ENCODE data around the gene C1orf35. TPM values are rescaled to one million over a fixed set of nuclear protein-coding genes. Genes with fewer than 3 reads are reported as not detected.

C1orf35 gene
- total and polyA plus RNA-seq, 2 of the 8 experiments (the other 6 are each of a cell fraction or from before 2014, with no cell fraction given), result 18.6 to 19.9 TPM

DNA sequence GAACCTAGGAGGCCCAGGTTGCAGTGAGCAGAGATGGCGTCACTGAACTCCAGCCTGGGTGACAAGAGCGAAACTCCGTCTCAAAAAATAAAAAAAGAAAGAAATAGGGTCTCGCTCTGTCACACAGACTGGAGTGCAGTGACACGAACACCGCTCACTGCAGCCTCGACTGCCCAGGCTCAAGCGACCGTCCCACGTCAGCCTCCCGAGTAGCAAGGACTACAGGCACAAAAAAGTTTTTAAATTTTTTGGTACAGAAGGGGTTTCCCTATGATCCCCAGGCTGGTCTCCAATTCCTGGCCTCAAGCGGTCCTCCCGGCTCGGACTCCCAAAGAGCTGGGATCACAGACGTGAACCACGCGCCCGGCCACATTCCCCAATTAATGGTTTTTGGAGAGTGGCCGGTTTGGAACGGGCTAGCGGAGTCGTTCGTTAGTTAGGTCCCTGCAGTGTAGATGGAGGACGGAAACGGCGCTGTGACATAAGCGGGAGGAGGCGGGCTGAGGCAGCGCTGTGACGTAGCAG lies 36.3 kb upstream of the C1orf35 start:
- Histone ChIP-seq H2AFZ (ENCODE audit: low read length) (peak overlapping the region; percentile 17; the same call in 1 of the 2 replicates), H3K36me3 (ENCODE audit: control insufficient read depth in 2 of 4, insufficient read depth in 4 of 4, low read length in 3 of 4) (no peaks in the 10 kb centered on the region), H3K9me3 (ENCODE audit: insufficient read depth in 2 of 2, low read depth in 1 of 2, low read length in 1 of 2) (no peaks in the 10 kb centered on the region), H3K79me1 (ENCODE audit: low read depth, low read length) (peaks cover 23% of the 10 kb centered on the region), H2AK5ac (ENCODE audit: low read depth, low read length) (no peak overlapping the region), H3K27me3 (replicated peaks in 1 of 4; ENCODE audit: control insufficient read depth in 3 of 4, extremely low read depth in 1 of 4, insufficient read depth in 3 of 4, low read length in 3 of 4) (peaks cover 0 to 24% (median 4%) of the 10 kb centered on the region in 4 experiments; a peak in 4 of 7 replicates), H2BK20ac (ENCODE audit: low read length) (no peak overlapping the region), H3K4me3 (ENCODE audit: extremely low read depth in 1 of 4, insufficient read depth in 2 of 4, low read depth in 3 of 4, low read length in 4 of 4) (peak overlapping the region; percentile 53 to 85 (median 68)), H3K4me1 (replicated peaks in 1 of 4; ENCODE audit: control insufficient read depth in 3 of 4, insufficient read depth in 4 of 4, low read length in 3 of 4) (peaks cover 0 to 10% (median 6%) of the 10 kb centered on the region in 4 experiments; a peak in 5 of 7 replicates), H3K4me2 (ENCODE audit: insufficient read depth in 1 of 2, low read depth in 2 of 2, low read length in 2 of 2) (peak overlapping the region; percentile 65 to 67), H2BK5ac (ENCODE audit: low read depth, low read length) (0 out of 2 replicates have a peak overlapping the region, but pooled peaks have one; percentile 60), H3K27ac (ENCODE audit: low read depth, low read length) (no peak overlapping the region), H3K56ac (replicated peaks; ENCODE audit: insufficient read length, low read depth, low read length) (no peak overlapping the region), H4K8ac (ENCODE audit: extremely low read depth, insufficient read depth, low read length) (peak overlapping the region; percentile 91; the same call in 1 of the 2 replicates), H4K91ac (replicated peaks; ENCODE audit: insufficient read length, low read length) (peak overlapping the region; percentile 55), H4K5ac (ENCODE audit: insufficient read length, low read depth, low read length) (peak overlapping the region; percentile 95), H4K20me1 (replicated peaks in 1 of 2; ENCODE audit: control insufficient read depth in 1 of 2, insufficient read depth in 2 of 2, low read length in 2 of 2) (peaks cover 8 to 21% of the 10 kb centered on the region in 2 experiments), H2BK12ac (ENCODE audit: low read depth, low read length) (no peak overlapping the region), H3K14ac (ENCODE audit: insufficient read length) (no peak overlapping the region), H3K79me2 (ENCODE audit: control insufficient read depth in 1 of 2, insufficient read depth in 2 of 2, low read length in 2 of 2) (peaks cover 0 to 39% of the 10 kb centered on the region in 2 experiments; a peak in 3 of 4 replicates), H3K23me2 (ENCODE audit: low read depth, low read length) (peaks cover 5% of the 10 kb centered on the region; the same call in 1 of the 2 replicates), H3K18ac (ENCODE audit: extremely low read depth, low read length) (no peak overlapping the region; the same call in 1 of the 2 replicates), H3K23ac (ENCODE audit: insufficient read length) (no peak overlapping the region), H2BK120ac (replicated peaks; ENCODE audit: low read depth, low read length) (no peak overlapping the region), H3K9ac (replicated peaks in 1 of 4; ENCODE audit: extremely low read depth in 1 of 4, low read depth in 3 of 4, low read length in 3 of 4) (peak overlapping the region in 2 of 4 experiments; percentile 9 to 26; a peak in 1 of 7 replicates), H2BK15ac (ENCODE audit: low read length) (no peak overlapping the region), H3K4ac (replicated peaks; ENCODE audit: insufficient read length, low read depth, low read length) (peak overlapping the region; percentile 53)
- FAIRE-seq (peak; percentile 52), DNase-seq (ENCODE audit: low read depth in 1 of 2, low spot score in 2 of 2) (no peak)
- 29% methylated on average over 30 of the region's 30 CpGs; no CpG with 5 or more reads in 1 of the 2 experiments for WGBS, 2 experiments (ENCODE audit: extremely low coverage in 1 of 2, insufficient coverage in 1 of 2, insufficient read length in 1 of 2, insufficient replicate concordance in 2 of 2, low coverage in 1 of 2, low lambda C conversion rate in 2 of 2, missing lambda C conversion rate in 1 of 2)
- POLR2A ChIA-PET (ENCODE audit: partially characterized antibody), result interaction anchor here (0.7 to 3.9 kb wide), 4 partner anchors 10 to 71 kb away, joined by 3 to 30 read pairs (median 12); partner anchors contain the start of genes GJC2 and IBA57
- CTCF ChIA-PET (ENCODE audit: partially characterized antibody), result interaction anchor here (0.7 to 2.9 kb wide), 4 partner anchors 11 to 66 kb away, joined by 3 to 7 read pairs (median 4); partner anchors contain the start of gene IBA57
- no peak for TF ChIP-seq SP1 (IDR thresholded peaks at IDR 0.05; ENCODE audit: low read depth, low read length)
- no peak for TF ChIP-seq RXRA (IDR thresholded peaks at IDR 0.05; ENCODE audit: insufficient read depth, low read depth, low read length)
- no peak for TF ChIP-seq HDAC2 (IDR thresholded peaks at IDR 0.05; ENCODE audit: borderline replicate concordance in 1 of 2, low read depth in 2 of 2, low read length in 2 of 2)
- TF ChIP-seq KDM1A (IDR thresholded peaks at IDR 0.05; ENCODE audit: borderline replicate concordance, low read length), result peak; percentile 76
- TF ChIP-seq KDM4A (IDR thresholded peaks at IDR 0.05; ENCODE audit: low read depth, low read length, severe bottlenecking), result no peak
- no peak for TF ChIP-seq RNF2 (IDR thresholded peaks at IDR 0.05; ENCODE audit: borderline replicate concordance, low read depth, low read length, missing control alignments, poor library complexity, severe bottlenecking)
- TF ChIP-seq, protein P1, sequence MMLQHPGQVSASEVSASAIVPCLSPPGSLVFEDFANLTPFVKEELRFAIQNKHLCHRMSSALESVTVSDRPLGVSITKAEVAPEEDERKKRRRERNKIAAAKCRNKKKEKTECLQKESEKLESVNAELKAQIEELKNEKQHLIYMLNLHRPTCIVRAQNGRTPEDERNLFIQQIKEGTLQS (IDR thresholded peaks at IDR 0.05; ENCODE audit: insufficient read depth, low read depth, low read length), result no peak
- TF ChIP-seq RAD21 (IDR thresholded peaks at IDR 0.05 in 1 of 2, conservative IDR thresholded peaks at IDR 0.05 in 1 of 2; ENCODE audit: low read depth in 2 of 2, low read length in 2 of 2), result peak in 1 of 2 experiments; percentile 8; a peak in 1 of 4 replicates
- no peak for TF ChIP-seq BACH1 (IDR thresholded peaks at IDR 0.05; ENCODE audit: low read length)
- TF ChIP-seq POLR2AphosphoS5 (IDR thresholded peaks at IDR 0.05; ENCODE audit: low read depth, low read length), result no peak
